Heart left ventricle (tissue), 16 donors: ENCODE results near the gene MISP. TPM values are rescaled to one million over a fixed set of nuclear protein-coding genes. Genes with fewer than 3 reads are reported as not detected.

Experiments used
- ATAC-seq, 4 donors: fragments of 200-7000 bp; cut with Tn5 transposase; one replicate each; pipeline ENCODE4 v1.9.1; 2020 to 2022; ENCODE audit warnings: moderate library complexity in 4 of 4, mild to moderate bottlenecking in 3 of 4, moderate number of reproducible peaks in 1 of 4
- DNase-seq, 5 donors: peaks; one replicate each; pipeline ENCODE4 v3.0.0-alpha.2; 2020
- H3K27ac ChIP-seq, 12 donors: fragments of 200-600 bp; sonication (generic) in 4 of 12; one replicate each; pipeline versions ENCODE4 v1.5.0 to v1.8.0; 2016 to 2022; ENCODE audit warnings: mild to moderate bottlenecking in 2 of 12
- H3K27me3 ChIP-seq, 9 donors: fragments of 200-600 bp; sonication (generic) in 2 of 9; one replicate each; pipeline versions ENCODE4 v1.5.1 to v1.8.0; 2016 to 2022; ENCODE audit warnings: mild to moderate bottlenecking in 3 of 9
- H3K36me3 ChIP-seq, 9 donors: fragments of 200-600 bp; sonication (generic) in 2 of 9; one replicate each; pipeline versions ENCODE4 v1.5.0 to v1.8.0; 2018 to 2022; ENCODE audit warnings: mild to moderate bottlenecking in 2 of 9
- H3K4me1 ChIP-seq, 12 donors: fragments of 200-600 bp; sonication (generic) in 4 of 12; one replicate each; pipeline versions ENCODE4 v1.5.0 to v1.8.0; 2016 to 2022; ENCODE audit warnings: mild to moderate bottlenecking in 3 of 12
- H3K4me3 ChIP-seq, 12 donors: fragments of 200-600 bp; sonication (generic) in 4 of 12; one replicate each; pipeline versions ENCODE4 v1.5.0 to v1.8.0; 2017 to 2022; ENCODE audit warnings: mild to moderate bottlenecking in 9 of 12, moderate library complexity in 4 of 12
- H3K9me3 ChIP-seq, 12 donors: fragments of 200-600 bp; sonication (generic) in 4 of 12; one replicate each; pipeline versions ENCODE4 v1.5.0 to v1.8.0; 2016 to 2022; ENCODE audit warnings: mild to moderate bottlenecking in 1 of 12
- CTCF ChIP-seq, 12 donors: fragments of 200-600 bp; sonication (generic) in 4 of 12; IDR thresholded peaks; one replicate each; pipeline versions ENCODE4 v1.5.0 to v1.8.0; 2018 to 2022; ENCODE audit warnings: antibody characterized with exemption in 12 of 12, mild to moderate bottlenecking in 5 of 12
- POLR2A ChIP-seq, 2 donors: fragments of 450-650 bp; IDR thresholded peaks; one replicate each; pipeline ENCODE4 v1.6.1; 2017; ENCODE audit warnings: antibody characterized with exemption in 2 of 2, mild to moderate bottlenecking in 2 of 2, moderate library complexity in 2 of 2
- WGBS, 4 donors: extraction: QIAGEN DNeasy Blood & Tissue Kit in 2 of 4; methylation state at CpG; one replicate each; pipeline versions ENCODE4 v1.1.5 to v1.1.7; 2013 to 2018; 5-methylcytosine and 5-hydroxymethylcytosine counted together
- intact Hi-C, 10 donors: fragments of 100-400 bp; cut with DNase I; formaldehyde crosslinking; loops; one replicate each; pipeline versions ENCODE4 v1.11.1 to v1.14.2; 2022
- polyA plus RNA-seq, 2 donors: library from polyadenylated mRNA; stranded (reverse); fragments of 200-250 nt; gene quantifications; one replicate each; pipeline ENCODE4 v1.2.3, GENCODE V29; 2013
- total RNA-seq, 9 donors: library from RNA; depleted of rRNA in 2 of 9; stranded (reverse); fragments of >200 nt in 2 of 9; fragmentation: NEBNext Ultra II Directional in 3 of 9; extraction: Animal tissue kit (Norgen Biotek cat#: 25700) in 3 of 9; gene quantifications; one replicate each; pipeline versions ENCODE4 v1.1.0 to v1.2.4, GENCODE V29; 2016 to 2023
- donor health status: ischemic (EF 13 %, LVEDD 7.1; RV severe dilation, severe dysfunction).
- donor health status: healthy with polysubstance abuse.
- donor health status: DM: no; HTN: yes; CAD: no.
- donor health status: DM: no; HTN: no; CAD: no.
- donor health status: ischemic (EF 25% LVEDD 6.9; RV normal size, moderate dysfunction).
- donor health status: ischemic (EF 25% LVEDD 5.7; RV mildly dilated, moderate dysfunction).
- donor health status: healthy.
- donor health status: DM: yes; HTN: yes; CAD: no.
- donor health status: ischemic (EF 35%, LVEDD 5.7; RV mildly dilated, moderate dysfunction).
- donor health status: nonischemic (EF 11% LVEDD 7.7; RV severe dilation, severe dysfunction).
- donor health status: DM: yes; HTN: yes; CAD: no.
- donor health status: PGD.
- donor health status: ischemic (EF 29% LVEDD 5.4; RV normal size, mild dysfunction).
- donor health status: nonischemic (EF 23%, LVEDD 6.1; RV moderate dilation, normal function).

The MISP gene
- total and polyA plus RNA-seq, 11 donors = 0.06 to 1.1 TPM; not detected in 9

GRCh38 chr19:729965-730668 is 20.8 kb upstream of the MISP start:
- no peak for ATAC-seq
- intact Hi-C loops = loop anchor here in 3 of 10 donors (10.0 kb wide), 3 partner anchors 145 to 185 kb away; partner anchors contain the start of genes GZMM (in 2 of the 3) and HCN2 (in 1 of the 3)
- H3K27ac ChIP-seq = no peak overlapping the region

GRCh38 chr19:731000-731399 is 19.9 kb upstream of the MISP start:
- 90 to 97% (median 94%) methylated on average over 16 of the region's 16 CpGs for WGBS, 4 donors
- DNase-seq (no peak), ATAC-seq (no peak)
- Histone ChIP-seq H3K36me3 (peaks cover 0 to 33% (median 9%) of the 10 kb centered on the region in 9 donors), H3K4me3 (no peak overlapping the region), H3K4me1 (peaks cover 0 to 30% (median 17%) of the 10 kb centered on the region in 12 donors), H3K27me3 (no peaks in the 10 kb centered on the region), H3K27ac (no peak overlapping the region), H3K9me3 (no peaks in the 10 kb centered on the region)
- no peak for TF ChIP-seq CTCF (IDR thresholded peaks at IDR 0.05)
- no peak for TF ChIP-seq POLR2A (IDR thresholded peaks at IDR 0.05)
- intact Hi-C loops = loop anchor here in 3 of 10 donors (10.0 kb wide), 3 partner anchors 146 to 186 kb away; partner anchors contain the start of genes GZMM (in 2 of the 3) and HCN2 (in 1 of the 3)

More at GRCh38 chr19:729965-730668, 20.8 kb upstream of the MISP start:
- Histone ChIP-seq H3K36me3 (peaks cover 0 to 32% (median 9%) of the 10 kb centered on the region in 9 donors), H3K4me3 (no peak overlapping the region), H3K9me3 (no peaks in the 10 kb centered on the region), H3K4me1 (peaks cover 0 to 30% (median 17%) of the 10 kb centered on the region in 12 donors), H3K27me3 (no peaks in the 10 kb centered on the region)
- TF ChIP-seq CTCF (IDR thresholded peaks at IDR 0.05) (no peak), POLR2A (IDR thresholded peaks at IDR 0.05) (no peak)
- no peak for DNase-seq
- 58 to 75% (median 66%) methylated on average over 12 to 14 of the region's 14 CpGs for WGBS, 4 donors

- WGBS, 4 donors = 75 to 79% (median 79%) methylated on average over 23 to 24 of the region's 24 CpGs
- H3K4me1 ChIP-seq = peaks cover 0 to 26% (median 15%) of the 10 kb centered on the region in 12 donors
- DNase-seq (no peak), ATAC-seq (no peak)
- no peaks in the 10 kb centered on the region for H3K27me3 ChIP-seq
- intact Hi-C loops = loop anchor here in 4 of 10 donors (1.0 to 10.0 kb wide), 6 partner anchors 67 to 188 kb away; partner anchors contain the start of genes GZMM (in 2 of the 4), HCN2 (in 1 of the 4) and RNF126 (in 1 of the 4)
- no peak overlapping the region for H3K4me3 ChIP-seq
- peaks cover 0 to 39% (median 9%) of the 10 kb centered on the region in 9 donors for H3K36me3 ChIP-seq
- H3K27ac ChIP-seq = no peak overlapping the region
- no peak for TF ChIP-seq POLR2A (IDR thresholded peaks at IDR 0.05)
- no peak for TF ChIP-seq CTCF (IDR thresholded peaks at IDR 0.05)
- H3K9me3 ChIP-seq = no peaks in the 10 kb centered on the region
These were observed 18.5 kb upstream of the MISP start for GRCh38 chr19:732148-733069.
